Effector memory CD4-positive, alpha-beta T cell (primary cell): ENCODE data around the gene OR51V1.
"Not testable (repeated sequence)": the region's sequence is repeated elsewhere in the genome, so short reads cannot be mapped to it uniquely, and the experiment has no call there.

ENCODE experiments used
- DNase-seq, 3 donors: peaks; one replicate each; pipeline ENCODE4 v3.0.0-alpha.2; 2020
- H3K27ac ChIP-seq: 2 replicates; pipeline ENCODE4 v1.7.0; 2013; ENCODE audit warnings: mild to moderate bottlenecking, low read length, moderate library complexity; ENCODE audit not compliant: insufficient read depth, poor library complexity, severe bottlenecking
- H3K27me3 ChIP-seq: replicated peaks from 2 replicates; pipeline ENCODE4 v1.7.0; 2013; ENCODE audit warnings: mild to moderate bottlenecking, low read length; ENCODE audit not compliant: insufficient read depth, control insufficient read depth, poor library complexity, severe bottlenecking
- H3K36me3 ChIP-seq: 2 replicates; pipeline ENCODE4 v1.7.0; 2013; ENCODE audit warnings: mild to moderate bottlenecking, low read length, moderate library complexity; ENCODE audit not compliant: control insufficient read depth, insufficient read depth
- H3K4me1 ChIP-seq: 2 replicates; pipeline ENCODE4 v1.7.0; 2013; ENCODE audit warnings: low read length, mild to moderate bottlenecking; ENCODE audit not compliant: control insufficient read depth, insufficient read depth, poor library complexity, severe bottlenecking
- H3K4me3 ChIP-seq: 2 replicates; pipeline ENCODE4 v1.7.0; 2013; ENCODE audit warnings: low read length, low read depth, mild to moderate bottlenecking; ENCODE audit not compliant: insufficient read depth, poor library complexity, severe bottlenecking
- H3K9me3 ChIP-seq: 2 replicates; pipeline ENCODE4 v1.7.0; 2013; ENCODE audit warnings: mild to moderate bottlenecking, low read length, moderate library complexity; ENCODE audit not compliant: control insufficient read depth

OR51V1 gene

DNA sequence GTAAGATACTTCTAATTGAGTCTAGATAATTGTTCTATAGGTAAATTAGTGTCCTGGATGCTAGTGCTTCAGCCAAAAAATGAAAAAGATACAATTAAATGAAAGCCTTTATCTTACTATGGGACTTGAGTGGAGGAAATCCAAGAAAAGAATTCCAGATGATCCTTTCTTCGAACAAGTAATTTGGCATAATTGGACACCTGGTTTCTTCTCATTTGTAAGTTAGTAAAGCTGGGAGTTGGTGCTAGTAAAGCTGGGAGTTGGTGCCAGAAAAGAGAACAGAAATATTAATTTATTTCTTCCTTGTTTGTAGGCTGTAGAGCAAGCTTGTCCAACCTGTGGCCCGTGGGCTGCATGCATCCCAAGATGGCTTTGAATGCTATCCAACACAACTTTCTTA lies 12.3 kb downstream of the OR51V1 start:
- Histone ChIP-seq H3K27me3 (no peaks in the 10 kb centered on the region), H3K36me3 (no peaks in the 10 kb centered on the region), H3K9me3 (no peaks in the 10 kb centered on the region), H3K4me1 (no peaks in the 10 kb centered on the region), H3K4me3 (no peak overlapping the region), H3K27ac (no peak overlapping the region)
- no peak for DNase-seq

DNA sequence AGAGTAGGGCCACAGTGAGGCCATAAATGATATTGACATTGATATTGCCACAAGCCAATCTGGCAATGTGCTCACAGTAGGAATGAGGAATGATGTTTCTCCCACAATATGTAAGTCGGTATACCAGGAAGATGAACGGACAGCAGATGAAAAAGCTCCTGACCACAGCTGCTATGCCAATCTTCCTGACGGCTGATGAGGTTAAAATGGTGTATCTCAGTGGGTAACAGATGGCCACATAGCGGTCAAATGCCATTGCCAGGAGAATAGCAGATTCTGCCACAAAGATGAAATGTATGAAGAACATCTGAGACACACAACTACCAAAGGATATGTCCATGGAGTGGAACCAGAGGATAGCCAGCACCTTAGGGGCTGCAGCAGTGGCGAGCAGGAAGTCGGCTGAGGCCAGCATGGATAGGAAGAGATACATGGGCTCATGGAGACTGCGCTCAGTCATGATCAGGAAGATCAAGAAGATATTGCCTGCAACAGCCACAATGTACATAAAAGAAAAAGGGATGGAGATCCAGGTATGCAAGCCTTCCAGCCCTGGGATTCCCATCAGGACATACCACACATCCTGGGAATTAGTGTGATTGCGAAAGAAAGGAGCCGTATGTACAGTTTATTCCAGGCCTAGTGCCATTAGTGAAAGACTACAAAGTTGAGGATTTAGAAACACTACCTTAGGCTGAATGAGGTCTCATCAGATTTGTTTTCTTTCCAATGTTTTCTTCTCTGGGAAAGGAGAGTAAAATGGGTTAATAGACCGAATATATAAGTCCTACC lies 22.2 kb downstream of the OR51V1 start:
- H3K27ac ChIP-seq = no peak overlapping the region
- DNase-seq = no peak
- H3K4me3 ChIP-seq = no peak overlapping the region
- no peaks in the 10 kb centered on the region for H3K27me3 ChIP-seq
- H3K9me3 ChIP-seq = no peaks in the 10 kb centered on the region
- H3K4me1 ChIP-seq = no peaks in the 10 kb centered on the region
- H3K36me3 ChIP-seq = no peaks in the 10 kb centered on the region

DNA sequence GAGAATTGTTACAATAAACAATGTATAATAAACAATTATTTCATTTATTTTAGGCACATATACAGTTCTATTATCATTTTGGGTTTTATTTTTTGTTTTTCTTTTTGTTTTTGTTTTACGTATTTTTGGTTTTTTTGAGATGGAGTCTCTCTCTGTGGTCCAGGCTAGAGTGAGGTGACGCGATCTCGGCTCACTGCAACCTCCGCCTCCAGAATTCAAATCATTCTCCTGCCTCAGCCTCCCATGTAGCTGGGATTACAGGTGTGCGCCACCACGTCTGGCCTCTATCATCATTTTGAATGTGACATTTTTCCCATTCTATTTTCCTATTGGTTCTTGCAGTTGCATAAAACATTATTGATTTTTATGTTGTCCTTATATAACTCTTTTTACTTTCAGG lies 25.5 kb downstream of the OR51V1 start:
- Histone ChIP-seq H3K36me3 (no peaks in the 10 kb centered on the region), H3K9me3 (no peaks in the 10 kb centered on the region), H3K27me3 (no peaks in the 10 kb centered on the region), H3K4me1 (no peaks in the 10 kb centered on the region), H3K27ac (no peak overlapping the region), H3K4me3 (no peak overlapping the region)
- DNase-seq = no peak

DNA sequence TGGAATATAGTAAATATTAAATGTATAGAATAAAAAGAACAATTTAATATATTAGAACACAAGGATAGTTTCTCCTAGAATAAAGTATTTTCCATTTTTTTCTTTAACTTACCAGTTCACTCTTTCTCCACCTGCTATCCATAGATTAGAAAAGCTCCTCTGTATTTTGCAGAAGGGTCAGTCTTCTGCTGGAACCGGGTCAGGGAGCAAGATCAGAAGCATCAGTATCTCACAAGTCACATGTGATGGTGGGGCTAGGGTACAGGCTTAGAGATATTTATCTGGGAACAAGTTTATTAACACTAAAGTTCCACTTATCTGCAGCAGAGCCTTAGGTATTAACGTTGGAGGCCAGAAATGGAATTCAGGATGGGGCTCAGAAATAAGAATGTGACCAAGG lies 28.6 kb downstream of the OR51V1 start:
- H3K36me3 ChIP-seq = no peaks in the 10 kb centered on the region
- no peak for DNase-seq
- no peaks in the 10 kb centered on the region for H3K4me1 ChIP-seq
- no peak overlapping the region for H3K4me3 ChIP-seq
- no peaks in the 10 kb centered on the region for H3K27me3 ChIP-seq
- H3K27ac ChIP-seq = no peak overlapping the region
- no peaks in the 10 kb centered on the region for H3K9me3 ChIP-seq

DNA sequence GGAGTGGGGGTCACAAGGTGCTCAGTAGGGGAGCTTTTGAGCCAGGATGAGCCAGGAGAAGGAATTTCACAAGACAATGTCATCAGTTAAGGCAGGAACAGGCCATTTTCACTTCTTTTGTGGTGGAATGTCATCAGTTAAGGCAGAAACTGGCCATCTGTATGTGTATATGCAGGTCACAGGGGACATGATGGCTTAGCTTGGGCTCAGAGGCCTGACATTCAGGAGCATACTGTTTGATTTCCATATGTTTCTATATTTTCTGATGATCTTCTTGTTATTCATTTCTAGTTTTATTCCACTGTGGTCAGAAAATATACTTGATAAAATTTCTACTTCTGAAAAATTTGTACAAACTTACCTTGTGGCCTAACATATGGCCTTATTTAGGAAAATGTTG lies 34.6 kb downstream of the OR51V1 start:
- not testable (repeated sequence) for DNase-seq, H3K27me3 ChIP-seq, H3K4me3 ChIP-seq, H3K4me1 ChIP-seq, H3K27ac ChIP-seq, H3K36me3 ChIP-seq, H3K9me3 ChIP-seq

DNA sequence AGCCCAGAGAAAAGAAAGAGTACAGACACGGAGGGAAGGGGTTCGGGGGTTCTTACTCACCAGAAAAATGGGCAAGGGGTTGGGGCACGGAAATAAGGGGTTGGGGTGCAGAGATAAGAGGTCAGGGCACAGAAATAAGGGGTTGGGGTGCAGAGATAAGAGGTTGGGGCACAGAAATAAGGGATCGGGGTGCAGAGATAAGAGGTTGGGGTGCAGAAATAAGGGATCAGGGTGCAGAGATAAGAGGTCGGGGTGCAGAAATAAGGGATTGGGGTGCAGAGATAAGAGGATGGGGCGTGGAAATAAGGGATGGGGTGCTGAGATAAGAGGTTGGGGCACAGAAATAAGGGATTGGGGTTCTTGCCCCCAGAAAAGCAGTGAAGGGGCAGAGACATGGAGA lies 35.7 kb downstream of the OR51V1 start:
- not testable (repeated sequence) for H3K27ac ChIP-seq, H3K36me3 ChIP-seq, H3K27me3 ChIP-seq, H3K4me1 ChIP-seq, H3K9me3 ChIP-seq, DNase-seq, H3K4me3 ChIP-seq

DNA sequence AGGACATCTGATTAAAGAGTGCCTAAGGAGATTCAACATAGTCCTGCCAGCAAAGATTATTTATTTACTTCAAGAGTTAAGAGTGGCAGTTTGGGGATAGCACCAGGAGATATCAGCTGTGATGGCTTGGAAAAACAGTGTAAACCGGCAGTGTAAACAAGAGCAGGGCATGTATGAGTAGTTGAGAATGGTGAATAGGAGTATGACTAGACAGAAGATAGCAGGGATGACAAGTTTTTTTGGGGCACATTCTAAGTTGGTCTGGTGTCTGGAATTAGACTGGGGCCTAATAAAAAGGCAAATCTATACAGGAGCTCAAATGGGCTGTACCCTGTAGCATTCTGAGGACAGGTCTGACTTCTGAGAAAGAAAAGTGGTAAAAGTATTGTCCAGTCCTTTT lies 39.4 kb downstream of the OR51V1 start:
- not testable (repeated sequence) for DNase-seq, H3K4me1 ChIP-seq, H3K9me3 ChIP-seq, H3K4me3 ChIP-seq, H3K36me3 ChIP-seq, H3K27me3 ChIP-seq, H3K27ac ChIP-seq

DNA sequence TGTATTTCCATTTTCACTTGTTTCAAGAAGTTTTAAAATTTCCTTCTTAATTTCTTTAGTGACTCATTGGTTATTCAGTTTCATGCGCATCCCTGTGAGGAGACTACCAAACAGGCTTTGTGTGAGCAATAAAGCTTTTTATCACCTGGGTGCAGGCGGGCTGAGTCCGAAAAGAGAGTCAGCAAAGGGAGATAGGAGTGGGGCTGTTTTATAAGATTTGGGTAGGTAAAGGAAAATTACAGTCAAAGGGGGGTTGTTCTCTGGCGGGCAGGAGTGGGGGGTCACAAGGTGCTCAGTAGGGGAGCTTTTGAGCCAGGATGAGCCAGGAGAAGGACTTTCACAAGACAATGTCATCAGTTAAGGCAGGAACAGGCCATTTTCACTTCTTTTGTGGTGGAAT lies 40.3 kb downstream of the OR51V1 start:
- H3K27me3 ChIP-seq, H3K36me3 ChIP-seq, H3K4me3 ChIP-seq, H3K9me3 ChIP-seq, H3K27ac ChIP-seq, H3K4me1 ChIP-seq, DNase-seq: not testable (repeated sequence)

DNA sequence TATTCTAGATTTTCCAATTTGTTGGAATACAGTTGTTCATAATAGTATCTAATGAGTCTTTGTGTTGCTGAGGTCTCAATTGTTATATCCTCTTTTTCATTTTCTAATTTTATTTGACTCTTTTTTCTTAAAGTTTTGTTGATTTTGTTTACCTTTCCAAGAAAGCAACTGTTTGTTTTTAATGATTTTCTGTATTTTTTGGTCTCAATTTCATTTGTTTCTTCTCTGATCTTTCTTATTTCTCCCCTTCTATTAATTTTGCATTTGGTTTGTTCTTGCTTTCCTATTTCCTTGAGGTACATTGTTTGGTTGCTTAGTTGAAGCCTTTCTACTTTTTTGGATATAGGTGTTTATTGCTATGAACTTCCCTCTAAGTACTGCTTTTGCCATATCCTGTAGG lies 40.7 kb downstream of the OR51V1 start:
- no peak overlapping the region for H3K27ac ChIP-seq
- no peak overlapping the region for H3K4me3 ChIP-seq
- no peak for DNase-seq

DNA sequence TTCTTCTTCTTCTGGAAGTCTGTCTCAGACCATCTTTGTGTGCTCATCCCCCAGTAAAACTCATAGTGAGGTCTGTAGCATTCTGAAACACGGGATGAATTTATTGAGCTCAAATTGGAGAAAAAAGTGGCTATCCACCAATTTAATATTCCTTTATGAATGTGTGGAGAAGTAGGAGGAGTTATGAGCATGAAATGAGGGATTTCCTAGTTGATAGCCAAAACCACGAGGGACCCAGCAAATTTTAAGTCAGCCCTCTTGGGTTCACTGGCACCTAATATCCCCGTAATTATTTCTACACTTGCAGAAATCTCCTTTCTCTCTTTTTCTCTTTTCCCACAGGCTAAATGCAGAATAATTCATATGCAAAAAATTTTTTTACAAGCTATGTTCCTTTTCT lies 45.8 kb downstream of the OR51V1 start, which contains the start of gene OR52A1:
TSS of gene OR52A1 (minus strand) at position 101 of the 400 bp plus-strand sequence. CDS start 2,388 bp downstream, outside the sequence.
- no peaks in the 10 kb centered on the region for H3K4me1 ChIP-seq
- DNase-seq = no peak
- H3K9me3 ChIP-seq = no peaks in the 10 kb centered on the region
- no peak within 1 kb of the TSS for H3K4me3 ChIP-seq
- no peaks in the 10 kb centered on the region for H3K27me3 ChIP-seq
- no peaks in the 10 kb centered on the region for H3K36me3 ChIP-seq
- H3K27ac ChIP-seq = no peak within 1 kb of the TSS

More for the DNA sequence above, 40.7 kb downstream of the OR51V1 start:
- H3K27me3 ChIP-seq = no peaks in the 10 kb centered on the region
- H3K4me1 ChIP-seq = no peaks in the 10 kb centered on the region
- H3K36me3 ChIP-seq = no peaks in the 10 kb centered on the region
- no peaks in the 10 kb centered on the region for H3K9me3 ChIP-seq
